ENCODE results near the gene ABCA4. TPM values are rescaled to one million over a fixed set of nuclear protein-coding genes. Genes with fewer than 3 reads are reported as not detected.

Gene ABCA4
- total RNA-seq, 2 donors from 2014 or later = not detected

GRCh38 chr1:94043738-94044289, 77.1 kb downstream of the ABCA4 start:
- Mint-ChIP-seq H3K4me1 (peaks cover 5% of the 10 kb centered on the region), H3K36me3 (ENCODE audit: low read depth) (no peaks in the 10 kb centered on the region), H3K27me3 (peaks cover 49% of the 10 kb centered on the region), H3K4me3 (no peak overlapping the region), H3K27ac (no peak overlapping the region)
- ATAC-seq = no peak
- DNase-seq = no peak
- H3K9me3 ChIP-seq (ENCODE audit: control insufficient read depth, low read length, poor library complexity, severe bottlenecking) = no peaks in the 10 kb centered on the region

GRCh38 chr1:94042388-94042787, 78.6 kb downstream of the ABCA4 start:
- H3K9me3 ChIP-seq (ENCODE audit: control insufficient read depth, low read length, poor library complexity, severe bottlenecking) = no peaks in the 10 kb centered on the region
- H3K27ac Mint-ChIP-seq = no peak overlapping the region
- H3K4me1 Mint-ChIP-seq = peaks cover 5% of the 10 kb centered on the region
- DNase-seq = no peak
- no peak overlapping the region for H3K4me3 Mint-ChIP-seq
- peaks cover 51% of the 10 kb centered on the region for H3K27me3 Mint-ChIP-seq
- no peak for ATAC-seq
- H3K36me3 Mint-ChIP-seq (ENCODE audit: low read depth) = no peaks in the 10 kb centered on the region

DNA sequence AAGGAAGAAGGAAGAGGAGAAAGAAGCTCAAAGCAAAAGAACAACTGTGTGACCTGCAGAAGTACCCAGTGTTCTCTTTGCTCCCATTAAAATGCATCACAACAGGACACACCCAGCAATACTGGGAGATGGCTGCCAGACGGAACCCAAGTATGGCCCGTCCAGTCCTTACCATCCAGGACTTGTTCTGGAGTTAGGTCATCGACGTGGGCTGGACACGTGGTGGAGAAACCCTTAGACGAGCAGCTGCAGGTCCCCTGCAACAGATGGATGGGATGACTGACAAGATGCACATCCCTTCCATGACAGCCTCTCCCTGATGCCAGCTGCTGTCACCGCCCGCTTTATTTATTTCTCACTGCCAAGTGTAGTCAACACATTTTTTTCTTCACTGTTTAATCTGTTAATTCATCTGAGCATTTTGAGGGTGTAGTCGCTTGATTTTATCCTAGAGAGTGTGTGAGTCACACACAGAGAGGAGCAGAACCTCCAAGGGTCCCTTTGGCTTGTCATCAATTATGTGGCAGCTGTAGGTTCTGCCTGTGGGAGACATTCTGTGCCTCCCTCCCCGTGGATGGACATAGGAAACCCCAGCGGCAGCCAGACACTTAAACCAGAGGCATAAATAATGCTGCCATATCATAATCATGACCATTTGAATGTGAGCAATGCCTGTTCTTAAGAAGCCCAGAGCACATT, 80.9 kb downstream of the ABCA4 start:
- no peak for DNase-seq
- no peak for ATAC-seq
- H3K9me3 ChIP-seq (ENCODE audit: control insufficient read depth, low read length, poor library complexity, severe bottlenecking) = no peaks in the 10 kb centered on the region
- no peaks in the 10 kb centered on the region for H3K36me3 Mint-ChIP-seq (ENCODE audit: low read depth)
- no peak overlapping the region for H3K27ac Mint-ChIP-seq
- H3K4me1 Mint-ChIP-seq = peaks cover 9% of the 10 kb centered on the region
- H3K27me3 Mint-ChIP-seq = peaks cover 75% of the 10 kb centered on the region
- no peak overlapping the region for H3K4me3 Mint-ChIP-seq

GRCh38 chr1:94039514-94039870, 81.5 kb downstream of the ABCA4 start:
- H3K27me3 Mint-ChIP-seq = peaks cover 80% of the 10 kb centered on the region
- no peak overlapping the region for H3K4me3 Mint-ChIP-seq
- no peak overlapping the region for H3K27ac Mint-ChIP-seq
- ATAC-seq (no peak), DNase-seq (peak in 2 of 3 donors; percentile 31 to 41)
- H3K9me3 ChIP-seq (ENCODE audit: control insufficient read depth, low read length, poor library complexity, severe bottlenecking) = no peaks in the 10 kb centered on the region
- no peaks in the 10 kb centered on the region for H3K36me3 Mint-ChIP-seq (ENCODE audit: low read depth)
- H3K4me1 Mint-ChIP-seq = peaks cover 9% of the 10 kb centered on the region

DNA sequence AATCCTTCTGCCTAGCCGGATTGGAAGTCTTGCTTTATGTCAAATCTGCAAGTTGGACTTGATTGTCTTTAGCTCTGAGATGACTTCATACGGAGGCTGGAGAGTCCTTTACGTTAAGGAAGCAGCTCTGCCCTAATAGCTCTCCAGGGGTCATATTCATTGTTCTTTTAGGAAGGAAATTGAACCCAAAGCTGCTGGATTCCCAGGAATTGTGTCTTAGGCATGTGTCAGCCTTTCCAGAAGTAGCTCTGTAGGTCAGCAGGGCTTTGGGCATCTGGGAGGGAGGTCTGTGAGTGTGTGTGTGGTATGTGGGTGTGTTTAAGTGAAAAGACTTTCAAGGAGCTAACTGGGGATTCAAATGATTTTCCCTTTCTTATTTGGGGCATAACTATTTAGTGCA, 82.4 kb downstream of the ABCA4 start:
- H3K9me3 ChIP-seq (ENCODE audit: control insufficient read depth, low read length, poor library complexity, severe bottlenecking) = no peaks in the 10 kb centered on the region
- ATAC-seq (no peak), DNase-seq (no peak)
- Mint-ChIP-seq H3K4me1 (peaks cover 11% of the 10 kb centered on the region), H3K36me3 (ENCODE audit: low read depth) (no peaks in the 10 kb centered on the region), H3K27ac (no peak overlapping the region), H3K27me3 (peaks cover 82% of the 10 kb centered on the region), H3K4me3 (no peak overlapping the region)

DNA sequence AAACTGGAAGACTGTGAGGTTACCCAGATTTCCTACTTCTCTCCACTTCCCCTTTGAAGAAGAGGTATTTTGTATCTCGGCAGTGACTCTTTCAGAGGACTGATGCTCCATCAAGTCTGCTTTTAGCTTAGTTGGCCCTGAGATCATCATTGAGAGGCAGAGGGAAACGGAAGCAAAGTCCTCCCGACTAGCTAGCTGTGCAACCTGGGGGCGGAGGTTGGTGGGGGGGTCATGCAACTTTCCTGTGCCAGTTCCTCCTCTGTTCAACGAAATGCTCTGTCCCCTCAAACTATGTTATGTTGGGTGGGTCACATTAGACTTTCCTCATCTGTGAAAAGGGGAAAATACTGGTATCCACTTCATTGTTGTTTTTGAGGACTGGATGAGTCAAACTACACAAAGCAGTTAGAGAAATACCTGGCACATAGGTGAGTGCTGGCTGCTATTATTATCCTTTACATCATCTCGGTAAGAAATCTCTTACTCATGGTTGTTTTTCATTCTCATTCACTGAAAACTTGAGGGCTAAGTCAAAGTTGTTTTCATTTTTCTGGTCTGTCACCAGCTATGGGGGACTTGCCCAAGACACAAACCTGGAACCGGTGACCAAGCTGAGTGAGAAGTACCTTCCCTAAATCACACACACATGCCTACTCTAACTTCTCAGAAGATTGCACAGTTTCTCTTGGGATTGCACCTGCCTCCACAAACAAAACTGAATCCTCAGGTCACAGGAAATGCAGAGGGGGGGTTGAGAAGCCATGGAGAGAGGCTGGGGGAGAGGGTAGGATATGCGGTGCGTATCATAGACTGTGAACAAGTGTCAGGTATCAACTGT, 83.3 kb downstream of the ABCA4 start:
- Mint-ChIP-seq H3K4me1 (peaks cover 11% of the 10 kb centered on the region), H3K36me3 (ENCODE audit: low read depth) (no peaks in the 10 kb centered on the region), H3K27ac (no peak overlapping the region), H3K4me3 (no peak overlapping the region), H3K27me3 (peaks cover 85% of the 10 kb centered on the region)
- no peaks in the 10 kb centered on the region for H3K9me3 ChIP-seq (ENCODE audit: control insufficient read depth, low read length, poor library complexity, severe bottlenecking)
- ATAC-seq = no peak
- DNase-seq = no peak

- peaks cover 82% of the 10 kb centered on the region for H3K27me3 Mint-ChIP-seq
- no peak overlapping the region for H3K27ac Mint-ChIP-seq
- no peak for ATAC-seq
Measured at GRCh38 chr1:94036730-94037129, 84.2 kb downstream of the ABCA4 start.

GRCh38 chr1:94033849-94034248, 87.1 kb downstream of the ABCA4 start:
- Mint-ChIP-seq H3K36me3 (ENCODE audit: low read depth) (no peaks in the 10 kb centered on the region), H3K27ac (no peak overlapping the region), H3K27me3 (peaks cover 62% of the 10 kb centered on the region), H3K4me3 (no peak overlapping the region), H3K4me1 (peaks cover 6% of the 10 kb centered on the region)
- DNase-seq (no peak), ATAC-seq (no peak)
- H3K9me3 ChIP-seq (ENCODE audit: control insufficient read depth, low read length, poor library complexity, severe bottlenecking) = no peaks in the 10 kb centered on the region

More at GRCh38 chr1:94036730-94037129, 84.2 kb downstream of the ABCA4 start:
- DNase-seq = no peak
- Mint-ChIP-seq H3K4me3 (no peak overlapping the region), H3K4me1 (peaks cover 11% of the 10 kb centered on the region), H3K36me3 (ENCODE audit: low read depth) (no peaks in the 10 kb centered on the region)
- no peaks in the 10 kb centered on the region for H3K9me3 ChIP-seq (ENCODE audit: control insufficient read depth, low read length, poor library complexity, severe bottlenecking)

DNA sequence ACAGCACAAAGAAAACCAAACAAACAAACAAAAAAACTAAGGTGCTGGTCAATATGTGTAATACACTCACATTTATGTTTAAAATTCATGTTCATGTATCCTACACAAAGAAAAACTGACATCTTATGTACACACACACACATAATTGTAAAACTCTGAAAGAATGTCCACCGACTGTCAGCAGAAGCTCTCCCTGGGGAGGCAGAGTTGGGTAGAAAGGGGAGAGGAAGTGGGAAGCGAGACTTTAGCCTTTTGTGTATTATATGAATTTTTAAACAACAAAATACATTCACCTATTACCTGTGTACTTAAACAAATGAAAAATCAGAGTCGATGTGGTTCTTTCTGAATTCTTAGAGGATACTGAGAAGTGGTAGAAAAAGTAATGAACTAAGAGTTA, 88.3 kb downstream of the ABCA4 start:
- no peaks in the 10 kb centered on the region for H3K36me3 Mint-ChIP-seq (ENCODE audit: low read depth)
- no peak overlapping the region for H3K4me3 Mint-ChIP-seq
- no peak for ATAC-seq
- H3K9me3 ChIP-seq (ENCODE audit: control insufficient read depth, low read length, poor library complexity, severe bottlenecking) = no peaks in the 10 kb centered on the region
- H3K27ac Mint-ChIP-seq = no peak overlapping the region
- DNase-seq = no peak
- H3K4me1 Mint-ChIP-seq = peaks cover 6% of the 10 kb centered on the region
- peaks cover 51% of the 10 kb centered on the region for H3K27me3 Mint-ChIP-seq

DNA sequence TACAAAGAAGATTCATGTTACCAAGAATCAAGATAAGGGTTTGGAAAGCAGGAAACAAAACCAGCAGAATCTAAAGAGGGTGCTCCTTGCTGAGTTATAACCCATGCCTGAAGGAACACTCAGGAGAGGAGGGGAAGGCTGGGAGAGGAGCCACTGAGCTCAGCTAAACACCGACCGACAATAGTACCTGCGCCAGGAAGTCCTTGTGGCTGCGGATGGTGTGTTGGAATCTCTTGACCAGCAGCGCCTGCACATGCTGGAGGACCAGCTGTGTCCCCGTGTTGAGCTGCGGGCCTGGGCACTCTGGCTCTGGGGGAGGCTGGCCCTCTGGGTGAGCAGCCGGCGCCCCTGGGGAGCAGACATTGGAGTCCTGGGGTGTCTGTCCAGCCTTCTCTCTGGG, 89.4 kb downstream of the ABCA4 start:
- H3K9me3 ChIP-seq (ENCODE audit: control insufficient read depth, low read length, poor library complexity, severe bottlenecking) = no peaks in the 10 kb centered on the region
- H3K27me3 Mint-ChIP-seq = peaks cover 46% of the 10 kb centered on the region
- peaks cover 6% of the 10 kb centered on the region for H3K4me1 Mint-ChIP-seq
- ATAC-seq (no peak), DNase-seq (no peak)
- H3K36me3 Mint-ChIP-seq (ENCODE audit: low read depth) = peaks cover 3% of the 10 kb centered on the region
- no peak overlapping the region for H3K4me3 Mint-ChIP-seq
- no peak overlapping the region for H3K27ac Mint-ChIP-seq

DNA sequence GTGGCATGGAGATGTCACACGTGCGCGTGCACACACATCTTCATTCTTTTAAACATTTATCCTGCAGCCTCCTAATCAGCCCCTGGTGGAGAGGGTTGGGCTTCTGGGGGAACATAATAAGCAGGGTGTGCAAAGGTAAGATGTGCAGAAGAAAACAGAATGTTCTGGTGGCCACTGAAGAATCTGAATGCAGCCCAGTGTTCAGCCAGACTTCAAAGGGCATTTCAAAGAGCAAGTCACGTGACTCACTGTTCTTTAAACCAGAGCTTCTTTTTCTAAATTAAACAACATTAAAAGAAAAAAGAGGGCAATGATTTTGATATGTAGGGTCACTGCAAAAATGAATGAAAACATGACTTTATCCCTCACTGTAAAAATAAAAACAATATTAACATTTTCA, 89.8 kb downstream of the ABCA4 start:
- no peaks in the 10 kb centered on the region for H3K9me3 ChIP-seq (ENCODE audit: control insufficient read depth, low read length, poor library complexity, severe bottlenecking)
- H3K4me1 Mint-ChIP-seq = peaks cover 6% of the 10 kb centered on the region
- H3K27me3 Mint-ChIP-seq = peaks cover 46% of the 10 kb centered on the region
- ATAC-seq (no peak), DNase-seq (no peak)
- H3K4me3 Mint-ChIP-seq = no peak overlapping the region
- peaks cover 3% of the 10 kb centered on the region for H3K36me3 Mint-ChIP-seq (ENCODE audit: low read depth)
- no peak overlapping the region for H3K27ac Mint-ChIP-seq

- ATAC-seq = no peak
- Mint-ChIP-seq H3K27ac (no peak overlapping the region), H3K4me3 (no peak overlapping the region), H3K27me3 (peaks cover 44% of the 10 kb centered on the region), H3K4me1 (peaks cover 2% of the 10 kb centered on the region), H3K36me3 (ENCODE audit: low read depth) (peaks cover 5% of the 10 kb centered on the region)
- no peaks in the 10 kb centered on the region for H3K9me3 ChIP-seq (ENCODE audit: control insufficient read depth, low read length, poor library complexity, severe bottlenecking)
- DNase-seq = no peak
Measured at GRCh38 chr1:94029130-94029993, 91.6 kb downstream of the ABCA4 start.

Data from T-helper 17 cell (primary cell).